Ishikawa (cell line): ENCODE results near the gene MTMR1.

ENCODE experiments used
- EP300 ChIP-seq: IDR thresholded peaks from 2 replicates; pipeline ENCODE4 v1.6.1; 2012; ENCODE audit warnings: borderline replicate concordance
- YY1 ChIP-seq: IDR thresholded peaks from 2 replicates; pipeline ENCODE4 v1.6.1; 2012; ENCODE audit warnings: low read depth

DNA sequence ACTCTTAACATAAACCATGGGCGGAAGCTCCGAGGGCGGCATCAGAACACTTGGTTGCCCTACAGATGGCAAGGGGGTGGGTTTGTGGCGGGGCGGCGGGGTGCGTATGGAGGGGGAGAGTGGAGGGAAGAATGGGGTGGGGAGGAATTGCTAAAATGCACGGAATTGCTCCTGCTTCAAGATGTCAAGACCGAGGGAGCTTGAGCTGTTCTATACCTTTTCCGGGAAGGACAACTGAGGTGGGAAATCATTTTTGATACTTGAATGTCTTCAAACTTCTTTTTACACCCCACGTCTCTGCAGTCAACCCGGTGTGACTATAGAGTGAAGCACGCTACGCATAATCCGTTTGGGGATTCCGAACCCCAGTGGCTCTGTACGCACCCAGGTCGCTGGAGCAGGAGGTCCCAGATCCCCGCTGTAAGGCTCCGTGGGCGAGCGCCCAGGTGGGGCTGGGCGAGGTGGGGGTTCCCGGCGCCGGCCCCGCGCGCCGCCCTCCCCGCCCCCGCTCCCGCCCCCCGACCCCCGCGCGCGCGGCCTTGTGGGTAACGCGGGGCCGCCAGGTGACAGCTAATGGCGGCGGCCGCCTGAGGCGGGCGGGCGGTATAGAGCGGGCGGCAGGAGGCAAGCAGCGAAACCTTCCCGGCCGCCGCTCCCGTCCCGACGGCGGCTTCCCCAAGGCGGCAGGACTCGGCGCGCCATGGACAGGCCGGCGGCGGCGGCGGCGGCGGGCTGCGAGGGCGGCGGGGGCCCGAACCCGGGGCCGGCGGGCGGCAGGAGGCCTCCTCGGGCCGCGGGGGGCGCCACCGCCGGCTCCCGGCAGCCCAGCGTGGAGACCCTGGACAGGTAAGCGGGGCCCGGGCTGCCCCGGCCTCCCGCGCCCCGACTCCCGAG, at the start of gene MTMR1:
- TF ChIP-seq EP300, result no peak
- peak; percentile 86 for TF ChIP-seq YY1
